Uterus (tissue), 4 donors: Measurements from ENCODE around the gene SERPINB2. TPM values are rescaled to one million over a fixed set of nuclear protein-coding genes. Genes with fewer than 3 reads are reported as not detected.

Source experiments
- DNase-seq, 2 donors: peaks; one replicate each; pipeline ENCODE4 v3.0.0-alpha.2; 2019 to 2020
- H3K27ac ChIP-seq, 2 donors: fragments of 200-600 bp; sonication (generic); 1 replicate in 1 of 2; 2 replicates in 1 of 2; pipeline ENCODE4 v1.5.1; 2016 to 2018
- H3K27me3 ChIP-seq, 2 donors: fragments of 200-600 bp; sonication (generic); one replicate each; pipeline ENCODE4 v1.5.1; 2018 to 2019; ENCODE audit warnings: control low read depth in 1 of 2
- H3K36me3 ChIP-seq, 2 donors: fragments of 200-600 bp; sonication (generic); one replicate each; pipeline ENCODE4 v1.5.1; 2019; ENCODE audit warnings: control low read depth in 1 of 2
- H3K4me1 ChIP-seq, 2 donors: fragments of 200-600 bp; sonication (generic); one replicate each; pipeline ENCODE4 v1.5.1; 2018 to 2019; ENCODE audit warnings: control low read depth in 1 of 2
- H3K4me3 ChIP-seq, 2 donors: fragments of 200-600 bp; sonication (generic); 1 replicate in 1 of 2; 2 replicates in 1 of 2; pipeline ENCODE4 v1.5.1; 2018 to 2019; ENCODE audit warnings: mild to moderate bottlenecking in 1 of 2
- H3K9me3 ChIP-seq, 2 donors: fragments of 200-600 bp; sonication (generic); one replicate each; pipeline ENCODE4 v1.5.1; 2019; ENCODE audit warnings: control low read depth in 1 of 2
- CTCF ChIP-seq, 4 experiments: fragments of 200-600 bp in 2 of 4; fragments of 450-650 bp in 2 of 4; sonication (generic) in 2 of 4; IDR thresholded peaks; one replicate each; pipeline ENCODE4 v1.5.1; 2016 to 2019; ENCODE audit warnings: antibody characterized with exemption in 4 of 4, mild to moderate bottlenecking in 2 of 4, moderate library complexity in 1 of 4
- POLR2A ChIP-seq, 2 donors: fragments of 450-650 bp; IDR thresholded peaks; one replicate each; pipeline ENCODE4 v1.6.1; 2016; ENCODE audit warnings: antibody characterized with exemption in 2 of 2, mild to moderate bottlenecking in 1 of 2, moderate library complexity in 1 of 2
- intact Hi-C: fragments of 100-400 bp; cut with DNase I; formaldehyde crosslinking; loops from one replicate; pipeline ENCODE4 v1.15.1; 2023; ENCODE audit warnings: low total_unique reads
- total RNA-seq, 4 donors: library from RNA; depleted of rRNA in 3 of 4; stranded (reverse); fragments of >200 nt in 3 of 4; gene quantifications; one replicate each; pipeline versions ENCODE4 v1.1.0 to v1.2.4, GENCODE V29; 2014 to 2023
- donor health status: DM: yes; HTN: yes; CAD: no.

The SERPINB2 gene
- total RNA-seq, 4 donors from 2014 or later: 0.55 to 8.2 TPM; not detected in 2

DNA sequence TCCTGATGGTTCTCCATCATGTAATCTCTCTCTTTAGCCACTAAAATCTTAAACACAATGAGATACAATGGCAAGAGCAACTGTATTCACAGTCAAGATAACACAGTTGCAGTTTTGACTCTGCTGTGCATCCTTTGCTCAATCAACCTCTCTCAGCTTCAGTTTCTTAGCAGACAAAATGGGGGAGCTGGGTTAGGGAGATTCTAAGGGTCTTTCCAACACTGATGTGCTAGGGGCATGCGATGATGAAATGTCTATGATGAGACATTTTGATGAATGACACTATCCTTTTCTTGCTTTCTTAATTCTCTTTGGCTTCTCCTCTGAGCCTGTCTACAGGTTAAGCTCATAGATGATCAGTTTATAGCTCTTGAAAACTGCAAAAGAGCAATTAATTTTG, 21.4 kb downstream of the SERPINB2 start:
- Histone ChIP-seq H3K9me3 (no peaks in the 10 kb centered on the region), H3K4me3 (no peak overlapping the region), H3K36me3 (no peaks in the 10 kb centered on the region), H3K27ac (no peak overlapping the region), H3K27me3 (no peaks in the 10 kb centered on the region), H3K4me1 (no peaks in the 10 kb centered on the region)
- no peak for DNase-seq
- intact Hi-C loops: no loop called here
- no peak for TF ChIP-seq CTCF (IDR thresholded peaks at IDR 0.05)
- TF ChIP-seq POLR2A (IDR thresholded peaks at IDR 0.05): no peak

- Histone ChIP-seq H3K9me3 (no peaks in the 10 kb centered on the region), H3K36me3 (no peaks in the 10 kb centered on the region)
- intact Hi-C loops: no loop called here
These were observed 22.4 kb downstream of the SERPINB2 start for GRCh38 chr18:63909870-63910269.

GRCh38 chr18:63917817-63918216, 30.3 kb downstream of the SERPINB2 start:
- Histone ChIP-seq H3K36me3 (no peaks in the 10 kb centered on the region), H3K27ac (no peak overlapping the region), H3K4me1 (no peaks in the 10 kb centered on the region), H3K4me3 (no peak overlapping the region), H3K9me3 (no peaks in the 10 kb centered on the region), H3K27me3 (no peaks in the 10 kb centered on the region)
- TF ChIP-seq CTCF (IDR thresholded peaks at IDR 0.05): no peak
- TF ChIP-seq POLR2A (IDR thresholded peaks at IDR 0.05): no peak
- intact Hi-C loops: no loop called here
- no peak for DNase-seq

More at GRCh38 chr18:63909870-63910269, 22.4 kb downstream of the SERPINB2 start:
- Histone ChIP-seq H3K27me3 (no peaks in the 10 kb centered on the region), H3K4me1 (no peaks in the 10 kb centered on the region), H3K4me3 (no peak overlapping the region), H3K27ac (no peak overlapping the region)
- TF ChIP-seq CTCF (IDR thresholded peaks at IDR 0.05): no peak
- no peak for TF ChIP-seq POLR2A (IDR thresholded peaks at IDR 0.05)
- no peak for DNase-seq

DNA sequence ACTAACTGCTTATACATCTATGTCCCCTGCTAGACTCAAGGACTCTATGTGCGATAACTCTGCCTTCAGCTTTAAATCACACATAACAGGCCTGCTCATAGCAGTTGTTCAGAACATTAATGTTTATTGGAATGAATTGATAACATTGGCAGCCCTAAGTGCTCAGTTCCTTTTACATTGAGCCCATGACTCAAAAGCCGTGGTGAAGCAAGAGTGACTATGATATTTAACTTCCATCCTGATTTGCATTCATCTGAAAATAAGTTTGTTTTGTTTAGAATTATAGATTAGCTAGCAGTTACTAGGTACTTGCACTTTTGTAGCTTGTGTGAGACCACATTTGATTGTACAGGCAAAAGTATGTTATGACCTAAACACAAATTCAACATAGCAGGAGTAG, 34.5 kb downstream of the SERPINB2 start:
- Histone ChIP-seq H3K4me1 (no peaks in the 10 kb centered on the region), H3K9me3 (no peaks in the 10 kb centered on the region), H3K36me3 (no peaks in the 10 kb centered on the region), H3K4me3 (no peak overlapping the region), H3K27ac (no peak overlapping the region), H3K27me3 (no peaks in the 10 kb centered on the region)
- intact Hi-C loops: no loop called here
- DNase-seq: no peak
- no peak for TF ChIP-seq CTCF (IDR thresholded peaks at IDR 0.05)

- intact Hi-C loops: no loop called here
- Histone ChIP-seq H3K9me3 (no peaks in the 10 kb centered on the region), H3K27me3 (no peaks in the 10 kb centered on the region), H3K4me1 (no peaks in the 10 kb centered on the region), H3K27ac (no peak overlapping the region), H3K36me3 (no peaks in the 10 kb centered on the region), H3K4me3 (no peak overlapping the region)
- no peak for DNase-seq
- TF ChIP-seq CTCF (IDR thresholded peaks at IDR 0.05) (no peak), POLR2A (IDR thresholded peaks at IDR 0.05) (no peak)
These were observed 37.0 kb downstream of the SERPINB2 start for GRCh38 chr18:63924551-63924950.
